HTERT RPE-1 (cell line): ENCODE results near the gene ALK.

ENCODE experiments used
- in situ Hi-C: fragments of 300-500 bp; cut with MboI; formaldehyde crosslinking; loops from 4 replicates; pipeline ENCODE4 v1.14.3; 2020; ENCODE audit warnings: low sequenced_read_pairs

ALK gene

GRCh38 chr2:29186817-29187216 is 734.6 kb downstream of the ALK start:
- in situ Hi-C loops: no loop called here

GRCh38 chr2:29184531-29184930 is 736.9 kb downstream of the ALK start:
- in situ Hi-C loops: no loop called here

- in situ Hi-C loops: no loop called here
These were observed 738.5 kb downstream of the ALK start for GRCh38 chr2:29182920-29183319.

GRCh38 chr2:29182334-29182733 is 739.1 kb downstream of the ALK start:
- in situ Hi-C loops: no loop called here

DNA sequence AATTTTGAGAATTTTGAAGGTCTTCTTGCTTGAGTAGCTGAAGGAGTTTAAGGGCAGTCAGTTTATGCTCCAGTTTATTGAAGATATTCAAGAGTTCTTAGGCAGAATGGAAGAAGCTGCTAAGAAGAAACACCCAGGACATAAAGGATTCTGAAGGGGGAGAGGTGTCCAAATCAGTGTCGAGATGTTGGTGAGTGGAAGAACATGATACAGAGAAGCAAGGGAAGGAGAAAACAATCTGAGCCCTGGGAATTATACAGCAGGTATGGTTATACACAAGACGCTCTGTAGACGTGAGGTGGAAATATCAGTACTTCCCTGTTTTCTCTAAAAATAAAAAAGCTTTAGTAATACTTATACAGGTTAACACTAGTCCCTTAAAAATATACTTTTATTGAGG is 746.0 kb downstream of the ALK start:
- in situ Hi-C loops: no loop called here

DNA sequence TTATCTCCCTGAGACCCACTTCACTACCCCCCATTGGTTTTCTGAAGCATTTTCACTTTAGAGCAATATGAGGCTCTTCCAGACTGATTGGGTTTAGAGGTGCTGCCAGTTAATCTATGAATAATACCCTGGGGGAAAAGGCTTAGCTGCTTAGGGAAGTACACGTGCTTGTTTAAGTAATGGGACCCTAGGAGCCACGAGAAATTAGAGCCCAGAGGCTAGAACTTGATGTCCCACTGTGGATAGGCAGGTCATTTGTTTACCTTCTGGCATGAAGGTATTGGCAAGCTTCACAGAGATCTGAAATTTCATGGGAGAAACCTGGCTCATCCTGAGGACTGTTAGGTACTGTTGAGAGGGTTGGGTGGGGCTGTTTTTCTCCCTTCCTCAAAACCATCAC is 746.4 kb downstream of the ALK start:
- in situ Hi-C loops: no loop called here

DNA sequence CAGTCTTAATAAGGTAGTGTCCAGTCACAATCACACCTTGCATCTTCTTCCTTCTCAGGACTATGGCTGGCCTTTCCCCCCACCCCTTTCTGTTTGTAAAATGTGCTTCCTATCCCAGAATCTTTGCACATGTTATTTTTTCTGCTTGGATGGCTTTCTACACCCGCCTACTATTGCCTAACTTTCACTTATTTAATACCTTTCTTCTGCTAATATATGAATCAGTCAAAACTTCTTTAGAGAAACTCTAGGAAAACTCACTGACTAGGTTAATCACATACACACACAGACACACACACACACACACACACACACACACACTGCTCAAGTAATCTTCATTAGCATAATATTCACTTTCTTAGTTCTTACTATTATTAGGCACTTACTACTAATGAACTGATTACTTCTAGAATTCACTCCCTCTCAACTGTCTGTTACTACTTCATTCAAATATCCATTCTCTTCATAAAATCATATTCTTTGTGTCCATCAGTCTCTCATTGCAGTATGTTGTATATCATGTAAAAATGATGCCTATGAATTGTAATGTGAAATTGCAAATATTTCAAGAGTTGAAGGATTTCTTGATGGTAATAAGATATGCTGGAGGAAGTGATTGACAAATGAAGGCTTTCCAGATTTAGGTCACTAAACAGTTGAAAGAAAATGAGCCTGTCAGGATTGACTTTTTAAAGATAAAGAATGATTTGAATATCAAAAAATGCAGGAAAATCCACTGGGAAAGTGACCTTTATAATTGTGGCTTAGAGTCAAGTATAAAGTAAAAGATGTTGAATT is 754.9 kb downstream of the ALK start:
- in situ Hi-C loops: no loop called here

- in situ Hi-C loops: no loop called here
These were observed 755.8 kb downstream of the ALK start for GRCh38 chr2:29165362-29166241.

DNA sequence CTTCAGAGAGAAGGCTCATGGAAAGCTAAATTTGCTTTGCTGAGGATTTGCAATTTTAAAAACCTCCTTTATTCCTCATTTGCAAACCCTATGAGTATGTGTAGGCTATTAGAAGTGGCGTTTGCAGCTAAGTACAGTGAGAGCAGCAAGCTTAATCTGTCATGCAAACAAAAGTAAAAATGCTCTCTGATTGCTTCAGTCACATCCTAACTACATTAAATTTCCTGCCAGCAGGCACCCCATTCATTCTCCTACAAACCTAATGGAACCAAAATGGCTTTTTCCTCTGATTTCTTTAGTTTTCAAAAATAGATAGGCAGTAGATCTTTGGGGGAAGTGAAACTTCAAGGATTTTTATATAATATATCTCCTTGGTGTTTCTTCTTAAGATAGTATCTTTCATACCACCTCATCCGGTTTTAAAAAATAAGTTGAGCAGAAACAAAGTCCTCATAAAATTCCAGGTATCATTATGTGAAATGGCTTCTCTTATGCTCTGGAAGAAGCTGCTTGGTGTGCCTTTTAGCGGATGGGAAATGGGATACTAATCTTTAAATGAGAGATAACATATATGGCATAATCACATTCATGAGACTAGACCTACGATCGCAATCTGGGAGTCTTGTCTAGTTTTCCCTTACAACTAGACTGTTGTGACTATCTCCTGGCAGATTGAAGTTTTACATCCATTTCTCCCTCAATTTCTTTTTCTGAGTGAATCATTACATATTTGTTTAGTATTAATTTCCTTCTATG is 757.1 kb downstream of the ALK start:
- in situ Hi-C loops: no loop called here

GRCh38 chr2:29162204-29162928 is 759.0 kb downstream of the ALK start:
- in situ Hi-C loops: no loop called here

DNA sequence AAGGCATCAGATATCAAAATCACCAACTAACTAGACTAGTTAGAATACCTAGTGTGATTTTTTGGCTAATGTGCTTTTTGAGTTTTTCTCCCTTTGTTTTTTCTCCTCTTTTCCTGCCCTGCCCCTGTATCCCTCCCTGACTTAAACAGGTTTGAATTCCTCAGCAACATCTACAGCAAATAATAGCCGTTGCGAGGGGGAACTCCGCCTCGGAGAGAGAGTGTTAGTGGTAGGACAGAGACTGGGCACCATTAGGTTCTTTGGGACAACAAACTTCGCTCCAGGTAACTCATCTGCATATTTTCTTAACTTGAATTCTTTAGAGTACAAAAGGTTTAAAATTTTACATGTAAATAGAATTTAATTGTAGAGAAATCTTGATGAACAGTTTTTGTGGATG is 761.2 kb downstream of the ALK start:
- in situ Hi-C loops: no loop called here

DNA sequence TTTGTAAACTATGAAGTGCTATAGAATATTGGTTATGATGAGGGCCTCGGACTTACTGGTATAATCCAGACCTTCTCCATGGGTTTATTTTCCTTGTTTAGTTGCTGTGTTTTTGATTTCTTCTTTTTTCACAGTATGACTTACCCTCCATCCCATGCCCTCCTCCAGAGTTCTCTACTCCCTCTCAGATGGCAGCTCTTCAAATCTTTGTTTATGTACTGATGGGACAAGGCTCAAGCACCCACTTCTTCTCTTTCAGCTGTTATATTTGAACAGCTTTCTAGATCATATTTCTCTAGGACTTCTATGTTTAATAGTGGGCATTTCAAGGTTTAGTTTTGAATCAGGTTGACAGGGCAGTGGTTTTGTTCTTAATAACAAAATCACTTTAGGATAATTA is 762.3 kb downstream of the ALK start:
- in situ Hi-C loops: no loop called here

GRCh38 chr2:29157131-29157530 is 764.3 kb downstream of the ALK start:
- in situ Hi-C loops: no loop called here

DNA sequence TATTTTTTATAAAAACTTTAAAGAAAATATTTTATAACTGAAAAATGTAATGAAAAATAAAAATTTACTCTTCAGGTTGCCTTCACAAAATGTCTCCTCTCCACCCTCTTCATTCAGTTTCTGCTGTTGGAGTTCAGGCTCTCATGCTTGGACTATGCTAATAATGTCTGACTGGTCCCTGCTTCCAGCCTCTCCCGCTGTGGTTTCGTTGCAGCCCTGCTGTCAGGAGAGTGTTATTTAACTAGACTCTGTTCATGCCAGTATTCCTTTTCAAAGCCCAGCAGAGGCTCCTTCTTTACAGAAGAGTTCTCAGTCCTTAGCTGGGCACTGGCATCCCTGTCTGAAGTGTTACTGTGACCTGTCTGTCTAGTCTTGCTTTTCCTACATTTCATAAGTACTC is 765.8 kb downstream of the ALK start:
- in situ Hi-C loops: no loop called here

- in situ Hi-C loops: no loop called here
These were observed 766.8 kb downstream of the ALK start for GRCh38 chr2:29154610-29155009.

GRCh38 chr2:29147963-29148362 is 773.4 kb downstream of the ALK start:
- in situ Hi-C loops: no loop called here

DNA sequence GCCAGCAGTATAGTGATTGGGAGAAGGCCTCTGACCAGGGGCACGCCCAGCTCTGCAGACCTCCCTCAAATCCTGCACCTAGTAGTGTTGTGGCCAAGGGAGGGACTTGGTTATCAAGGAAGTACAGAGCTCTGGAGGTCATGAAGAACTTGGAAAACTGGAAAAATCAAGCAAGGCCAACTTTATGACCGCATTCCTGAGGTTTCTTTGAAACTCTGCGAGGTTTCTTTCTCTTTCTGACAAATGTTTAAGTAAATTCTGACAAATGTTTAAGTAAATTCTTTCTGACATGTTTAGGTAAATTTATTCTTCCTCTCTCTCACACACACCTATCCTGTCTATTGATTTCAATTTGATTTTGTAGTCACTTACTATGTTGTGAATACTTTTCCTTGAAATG is 775.2 kb downstream of the ALK start:
- in situ Hi-C loops: no loop called here

DNA sequence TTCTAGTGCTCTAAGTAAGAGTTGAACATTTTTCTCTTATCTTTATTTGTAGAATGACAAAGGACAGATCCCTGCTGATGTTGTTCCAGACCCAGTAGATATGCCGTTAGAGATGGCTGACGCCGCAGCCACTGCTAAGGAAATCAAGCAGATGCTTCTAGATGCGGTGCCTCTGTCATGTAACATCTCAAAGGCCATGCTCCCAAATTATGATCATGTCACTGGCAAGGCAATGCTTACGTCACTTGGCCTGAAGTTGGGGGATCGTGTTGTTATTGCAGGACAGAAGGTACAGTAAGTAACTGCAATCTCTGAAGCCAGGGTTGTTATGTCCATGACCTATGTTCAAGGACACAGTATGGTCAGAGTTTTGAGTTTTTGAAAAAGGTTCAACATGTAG is 777.7 kb downstream of the ALK start:
- in situ Hi-C loops: no loop called here
